Fibroblast of gingiva (primary cell): ENCODE results near the gene PHRF1.

Experiments
- DNase-seq: peaks from one replicate; pipeline ENCODE4 v3.0.0-alpha.2; 2011; ENCODE audit warnings: low read depth

PHRF1 gene

GRCh38 chr11:655036-655726 lies 78.9 kb downstream of the PHRF1 start:
- no peak for DNase-seq

- no peak for DNase-seq
Observed at GRCh38 chr11:656426-656825, 80.2 kb downstream of the PHRF1 start.

DNA sequence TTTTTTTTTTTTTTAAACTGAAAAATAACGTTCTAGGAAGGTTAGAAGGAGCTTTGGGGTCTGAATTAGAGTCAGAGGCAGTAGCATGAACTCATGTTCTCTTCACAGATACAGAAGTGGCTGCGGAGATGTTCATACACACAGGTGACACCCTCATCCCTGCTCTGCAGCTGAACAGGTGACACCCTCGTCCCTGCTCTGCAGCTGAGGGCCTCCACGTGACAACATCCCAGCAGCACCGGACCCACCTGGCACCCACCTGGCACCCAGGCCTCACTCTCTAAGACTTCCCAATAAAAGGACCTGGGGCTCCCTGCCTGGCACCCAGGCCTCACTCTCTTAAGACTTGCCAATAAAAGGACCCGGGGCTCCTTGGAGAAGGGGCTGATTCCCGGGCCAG lies 80.6 kb downstream of the PHRF1 start:
- no peak for DNase-seq

- no peak for DNase-seq
Observed at GRCh38 chr11:657691-658126, 81.4 kb downstream of the PHRF1 start.

GRCh38 chr11:659532-660085 lies 83.3 kb downstream of the PHRF1 start:
- DNase-seq: no peak

DNA sequence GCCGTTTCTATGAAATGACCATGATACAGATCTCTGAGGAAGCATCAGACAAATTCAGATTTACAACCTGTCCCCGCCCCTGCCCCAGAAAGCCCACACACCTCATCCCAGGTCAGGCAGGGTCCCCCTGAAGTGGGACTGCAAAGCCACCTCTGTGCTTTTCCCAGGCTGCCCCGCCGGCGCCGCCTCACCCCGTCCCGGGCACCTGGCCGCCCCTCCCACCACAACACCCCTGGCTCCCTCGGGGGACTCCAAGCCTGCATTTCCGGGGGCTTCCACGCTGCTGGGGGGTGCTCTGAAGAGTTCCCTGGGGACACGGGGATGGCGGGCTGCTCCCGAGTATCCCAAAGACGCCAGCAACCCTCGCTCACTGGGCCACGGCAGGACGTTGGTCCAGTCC lies 84.0 kb downstream of the PHRF1 start:
- DNase-seq: no peak

DNA sequence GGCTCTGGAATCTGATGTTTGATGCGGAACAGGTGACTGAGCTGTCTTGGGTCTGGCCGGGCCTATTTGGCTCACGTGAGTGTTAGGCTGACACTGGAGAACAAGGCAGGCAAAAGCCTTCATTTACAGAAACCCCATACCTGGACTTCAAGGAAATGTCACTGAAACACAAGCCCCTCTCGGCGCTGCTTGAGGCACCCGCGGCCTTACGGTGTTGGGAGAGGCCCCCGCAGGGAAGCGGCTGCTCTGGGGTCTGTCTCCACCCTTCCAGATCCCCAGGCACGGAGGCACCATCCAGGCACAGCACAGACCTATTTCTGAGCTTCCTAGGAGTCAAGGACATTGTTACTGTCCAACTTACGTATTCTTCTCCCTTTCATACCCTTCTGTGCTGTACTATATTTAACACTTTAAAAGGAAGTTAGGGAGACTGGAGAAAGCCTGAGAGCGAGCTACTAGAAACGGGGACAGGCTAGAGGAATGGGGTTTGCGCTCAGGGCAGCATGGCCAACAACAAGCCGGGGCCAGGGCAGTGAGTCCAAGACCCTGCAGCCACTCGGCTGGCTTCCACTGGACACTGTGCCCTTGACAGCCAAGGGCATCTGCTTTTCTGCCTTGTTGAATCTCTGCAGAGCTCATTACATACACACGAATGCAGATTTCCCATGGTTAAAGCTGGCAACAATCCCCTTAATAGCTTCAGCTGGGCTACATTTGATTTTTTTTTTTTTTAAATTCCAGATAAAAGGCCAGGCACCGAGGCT lies 84.6 kb downstream of the PHRF1 start:
- no peak for DNase-seq
